GM12892 (cell line): ENCODE measurements around the gene SLC25A24.

ENCODE experiments used
- POLR2A ChIP-seq: IDR thresholded peaks from 2 replicates; pipeline ENCODE4 v1.6.1; 2011; ENCODE audit warnings: low read depth, low read length, control low read depth
- POLR2AphosphoS5 ChIP-seq: IDR thresholded peaks from 2 replicates; pipeline ENCODE4 v1.6.1; 2011; ENCODE audit warnings: low read depth, low read length, control low read depth

GRCh38 chr1:108208724-108209446 is 8.7 kb upstream of the SLC25A24 start:
- TF ChIP-seq POLR2A (no peak), POLR2AphosphoS5 (no peak)
